ENCODE data around the gene SYTL2.
"Not testable (repeated sequence)": the region's sequence is repeated elsewhere in the genome, so short reads cannot be mapped to it uniquely, and the experiment has no call there.

SYTL2 gene

GRCh38 chr11:85663753-85664614 lies 147.0 kb downstream of the SYTL2 start:
- peak; percentile 45 for DNase-seq (ENCODE audit: insufficient read length, low spot score)
- peak; percentile 71 for FAIRE-seq

GRCh38 chr11:85663080-85663752 lies 147.7 kb downstream of the SYTL2 start:
- FAIRE-seq, result no peak
- no peak for DNase-seq (ENCODE audit: insufficient read length, low spot score)

GRCh38 chr11:85661972-85662664 lies 148.8 kb downstream of the SYTL2 start:
- DNase-seq (ENCODE audit: insufficient read length, low spot score) (no peak), FAIRE-seq (no peak)

- DNase-seq (ENCODE audit: insufficient read length, low spot score) (no peak), FAIRE-seq (no peak)
Measured at GRCh38 chr11:85658180-85658579, 152.8 kb downstream of the SYTL2 start.

GRCh38 chr11:85656777-85657176 lies 154.2 kb downstream of the SYTL2 start:
- FAIRE-seq (no peak), DNase-seq (ENCODE audit: insufficient read length, low spot score) (no peak)

GRCh38 chr11:85654343-85654742 lies 156.6 kb downstream of the SYTL2 start:
- not testable (repeated sequence) for DNase-seq (ENCODE audit: insufficient read length, low spot score); FAIRE-seq

- no peak for FAIRE-seq
- DNase-seq (ENCODE audit: insufficient read length, low spot score), result no peak
Measured at GRCh38 chr11:85652786-85653447, 158.0 kb downstream of the SYTL2 start.

GRCh38 chr11:85651118-85651517 lies 159.8 kb downstream of the SYTL2 start:
- no peak for FAIRE-seq
- no peak for DNase-seq (ENCODE audit: insufficient read length, low spot score)

- peak; percentile 57 for DNase-seq (ENCODE audit: insufficient read length, low spot score)
- FAIRE-seq, result peak; percentile 94
Measured at GRCh38 chr11:85647604-85648299, 163.2 kb downstream of the SYTL2 start, which contains the start of gene TMEM126A. TSS of gene TMEM126A (plus strand) at chr11:85647967. CDS start at chr11:85650256, 2,289 bp downstream.

GRCh38 chr11:85647078-85647477 lies 163.9 kb downstream of the SYTL2 start:
- FAIRE-seq (no peak), DNase-seq (ENCODE audit: insufficient read length, low spot score) (no peak)

Data from GM19239 (cell line).